Ascending aorta (tissue), 2 donors: ENCODE measurements around the gene ENTREP3. TPM values are rescaled to one million over a fixed set of nuclear protein-coding genes. Genes with fewer than 3 reads are reported as not detected.

Experiments used
- DNase-seq, 2 donors: peaks; one replicate each; pipeline ENCODE4 v3.0.0-alpha.2; 2019; ENCODE audit warnings: low spot score in 2 of 2
- H3K27ac ChIP-seq, 2 donors: fragments of 200-600 bp; sonication (generic); one replicate each; pipeline ENCODE4 v1.5.1; 2016 to 2017; ENCODE audit warnings: mild to moderate bottlenecking in 1 of 2
- H3K27me3 ChIP-seq: fragments of 200-600 bp; sonication (generic); one replicate; pipeline ENCODE4 v1.5.1; 2017
- H3K36me3 ChIP-seq, 2 donors: fragments of 200-600 bp; sonication (generic); one replicate each; pipeline ENCODE4 v1.5.1; 2016
- H3K4me1 ChIP-seq, 2 donors: fragments of 200-600 bp; sonication (generic); one replicate each; pipeline ENCODE4 v1.5.1; 2016 to 2017; ENCODE audit warnings: mild to moderate bottlenecking in 1 of 2
- H3K4me3 ChIP-seq, 2 donors: fragments of 200-600 bp; sonication (generic); one replicate each; pipeline ENCODE4 v1.5.1; 2016 to 2017; ENCODE audit warnings: mild to moderate bottlenecking in 1 of 2
- H3K9me3 ChIP-seq, 2 donors: fragments of 200-600 bp; sonication (generic); one replicate each; pipeline ENCODE4 v1.5.1; 2016
- intact Hi-C: fragments of 100-400 bp; cut with DNase I; formaldehyde crosslinking; loops from one replicate; pipeline ENCODE4 v1.15.1; 2023
- total RNA-seq: library from RNA; depleted of rRNA; stranded (reverse); fragments of >200 nt; gene quantifications from one replicate; pipeline ENCODE4 v1.1.0, GENCODE V29; 2016
- TF ChIP-seq, protein P1 (sequence below), 3 experiments: fragments of 200-600 bp in 2 of 3; fragments of 450-650 bp in 1 of 3; sonication (generic) in 2 of 3; IDR thresholded peaks; one replicate each; pipeline ENCODE4 v1.5.1; 2016 to 2019; ENCODE audit warnings: antibody characterized with exemption in 3 of 3, mild to moderate bottlenecking in 1 of 3, moderate library complexity in 1 of 3

Gene ENTREP3
- total RNA-seq, 1 donor from 2014 or later: 34.5 TPM

DNA sequence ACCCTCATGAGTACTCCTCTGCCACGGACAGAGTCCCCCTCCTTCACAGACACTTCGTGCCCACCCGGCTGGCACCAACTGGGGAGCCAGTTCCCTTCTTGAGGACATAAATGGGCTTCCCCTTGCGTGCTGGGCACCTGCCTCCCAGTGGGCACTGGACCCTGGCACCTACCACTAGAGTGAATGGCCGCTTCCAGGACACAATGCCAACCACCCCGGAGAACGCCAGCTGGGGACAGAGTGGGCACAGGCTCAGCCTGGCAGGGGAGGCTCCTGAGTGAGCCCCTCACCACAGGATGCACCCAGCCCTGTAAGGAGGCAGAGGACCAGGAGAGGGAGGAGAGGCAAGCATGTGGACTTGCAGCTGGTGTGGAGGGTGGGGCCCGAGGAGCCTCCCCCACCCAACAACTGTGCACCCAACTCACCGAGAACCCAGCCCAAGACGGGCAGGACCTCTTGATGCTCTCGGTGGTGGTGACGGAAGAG is 1.0 kb downstream of the ENTREP3 start:
- no peaks in the 10 kb centered on the region for H3K9me3 ChIP-seq
- peaks cover 16 to 27% of the 10 kb centered on the region in 2 donors for H3K4me1 ChIP-seq
- DNase-seq: no peak
- TF ChIP-seq, protein P1, sequence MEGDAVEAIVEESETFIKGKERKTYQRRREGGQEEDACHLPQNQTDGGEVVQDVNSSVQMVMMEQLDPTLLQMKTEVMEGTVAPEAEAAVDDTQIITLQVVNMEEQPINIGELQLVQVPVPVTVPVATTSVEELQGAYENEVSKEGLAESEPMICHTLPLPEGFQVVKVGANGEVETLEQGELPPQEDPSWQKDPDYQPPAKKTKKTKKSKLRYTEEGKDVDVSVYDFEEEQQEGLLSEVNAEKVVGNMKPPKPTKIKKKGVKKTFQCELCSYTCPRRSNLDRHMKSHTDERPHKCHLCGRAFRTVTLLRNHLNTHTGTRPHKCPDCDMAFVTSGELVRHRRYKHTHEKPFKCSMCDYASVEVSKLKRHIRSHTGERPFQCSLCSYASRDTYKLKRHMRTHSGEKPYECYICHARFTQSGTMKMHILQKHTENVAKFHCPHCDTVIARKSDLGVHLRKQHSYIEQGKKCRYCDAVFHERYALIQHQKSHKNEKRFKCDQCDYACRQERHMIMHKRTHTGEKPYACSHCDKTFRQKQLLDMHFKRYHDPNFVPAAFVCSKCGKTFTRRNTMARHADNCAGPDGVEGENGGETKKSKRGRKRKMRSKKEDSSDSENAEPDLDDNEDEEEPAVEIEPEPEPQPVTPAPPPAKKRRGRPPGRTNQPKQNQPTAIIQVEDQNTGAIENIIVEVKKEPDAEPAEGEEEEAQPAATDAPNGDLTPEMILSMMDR (IDR thresholded peaks at IDR 0.05): no peak
- H3K4me3 ChIP-seq: peak overlapping the region; percentile 82 to 83
- H3K27me3 ChIP-seq: no peaks in the 10 kb centered on the region
- peaks cover 6 to 12% of the 10 kb centered on the region in 2 donors for H3K36me3 ChIP-seq
- peak overlapping the region; percentile 97 to 98 for H3K27ac ChIP-seq
- intact Hi-C loops: no loop called here

DNA sequence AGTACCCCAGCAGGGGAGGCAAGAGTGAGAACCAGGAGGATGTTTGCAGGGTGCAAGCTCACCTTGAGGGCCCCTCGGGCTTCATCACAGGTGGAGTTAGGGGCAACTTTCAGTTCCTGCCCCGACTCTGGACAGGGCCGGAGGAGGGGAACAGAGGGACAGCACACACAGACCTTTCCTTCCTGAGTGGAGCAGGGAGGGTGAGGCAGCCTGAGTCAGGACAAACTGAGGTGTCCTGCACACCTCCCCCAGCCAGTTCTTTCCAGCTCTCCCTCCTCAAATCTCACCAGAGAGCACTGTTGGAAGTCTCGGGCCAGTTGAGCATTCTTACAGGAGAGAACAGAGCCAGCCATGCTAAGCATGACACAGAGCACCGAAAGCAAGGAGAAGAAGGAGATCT is 1.5 kb downstream of the ENTREP3 start:
- Histone ChIP-seq H3K27ac (peak overlapping the region; percentile 97 to 98), H3K36me3 (peaks cover 6 to 11% of the 10 kb centered on the region in 2 donors), H3K4me3 (peak overlapping the region; percentile 82 to 83), H3K4me1 (peaks cover 16 to 27% of the 10 kb centered on the region in 2 donors), H3K9me3 (no peaks in the 10 kb centered on the region), H3K27me3 (no peaks in the 10 kb centered on the region)
- intact Hi-C loops: no loop called here
- TF ChIP-seq, protein P1 (IDR thresholded peaks at IDR 0.05): no peak
- no peak for DNase-seq

DNA sequence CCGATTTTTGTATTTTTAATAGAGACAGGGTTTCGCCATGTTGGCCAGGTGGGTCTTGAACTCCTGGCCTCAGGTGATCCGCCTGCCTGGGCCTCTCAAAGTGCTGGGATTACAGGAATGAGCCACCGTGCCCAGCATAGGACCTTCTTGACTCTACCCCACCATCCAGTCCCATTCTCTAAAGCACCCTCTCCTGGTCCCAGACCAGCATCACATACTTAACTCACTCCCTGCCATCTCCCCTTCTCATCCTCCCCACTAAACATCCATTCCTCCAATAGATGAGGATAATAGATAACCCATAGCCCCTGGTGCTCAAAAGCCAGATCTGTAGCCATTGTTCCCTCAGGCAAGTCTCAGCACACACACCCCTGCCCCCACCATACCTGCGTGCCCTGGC is 2.1 kb downstream of the ENTREP3 start:
- intact Hi-C loops: no loop called here
- TF ChIP-seq, protein P1 (IDR thresholded peaks at IDR 0.05): no peak
- Histone ChIP-seq H3K36me3 (peaks cover 10 to 12% of the 10 kb centered on the region in 2 donors), H3K27ac (no peak overlapping the region), H3K27me3 (no peaks in the 10 kb centered on the region), H3K4me1 (peaks cover 16 to 27% of the 10 kb centered on the region in 2 donors), H3K9me3 (no peaks in the 10 kb centered on the region), H3K4me3 (peak overlapping the region in 1 of 2 donors; percentile 82)
- no peak for DNase-seq

DNA sequence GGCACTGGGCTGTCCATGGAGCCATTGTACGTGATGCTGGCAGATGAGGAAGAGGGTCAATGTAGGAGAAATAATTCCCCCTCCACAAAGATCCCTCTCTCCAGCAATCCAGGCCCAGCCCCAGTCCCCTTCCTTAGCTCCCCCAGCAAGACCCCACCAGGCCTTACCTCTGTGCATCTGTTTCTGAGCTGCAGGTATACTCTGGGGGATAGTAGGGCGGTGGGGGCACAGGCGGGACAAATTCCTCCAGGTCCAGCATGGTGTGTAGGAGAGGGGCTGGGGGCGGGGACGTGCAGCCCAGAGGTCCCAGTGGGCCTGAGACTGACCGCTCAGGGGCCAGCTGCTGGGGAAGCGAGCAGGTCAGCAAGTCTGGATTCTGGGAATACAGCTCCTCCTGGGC is 3.7 kb downstream of the ENTREP3 start:
- intact Hi-C loops: no loop called here
- no peak for DNase-seq

GRCh38 chr1:155250633-155251449 is 4.4 kb downstream of the ENTREP3 start:
- Histone ChIP-seq H3K27me3 (no peaks in the 10 kb centered on the region), H3K4me1 (peaks cover 16 to 21% of the 10 kb centered on the region in 2 donors), H3K27ac (peak overlapping the region; percentile 19 to 39), H3K36me3 (peaks cover 15 to 17% of the 10 kb centered on the region in 2 donors), H3K9me3 (no peaks in the 10 kb centered on the region), H3K4me3 (peak overlapping the region; percentile 37 to 42)
- intact Hi-C loops: loop anchor here (1.0 kb wide), 4 partner anchors 22 to 341 kb away; partner anchors contain the start of genes CLK2 and FDPS
- TF ChIP-seq, protein P1 (IDR thresholded peaks at IDR 0.05): peak; percentile 99 to 100 (median 99)
- DNase-seq: peak; percentile 55 to 96

More for the DNA sequence above, 3.7 kb downstream of the ENTREP3 start:
- no peaks in the 10 kb centered on the region for H3K9me3 ChIP-seq
- H3K36me3 ChIP-seq: peaks cover 15 to 17% of the 10 kb centered on the region in 2 donors
- H3K27ac ChIP-seq: no peak overlapping the region
- H3K4me1 ChIP-seq: peaks cover 16 to 27% of the 10 kb centered on the region in 2 donors
- TF ChIP-seq, protein P1 (IDR thresholded peaks at IDR 0.05): no peak
- no peak overlapping the region for H3K4me3 ChIP-seq
- H3K27me3 ChIP-seq: no peaks in the 10 kb centered on the region
